Measurements from ENCODE around the gene GARIN5B.

GARIN5B gene

DNA sequence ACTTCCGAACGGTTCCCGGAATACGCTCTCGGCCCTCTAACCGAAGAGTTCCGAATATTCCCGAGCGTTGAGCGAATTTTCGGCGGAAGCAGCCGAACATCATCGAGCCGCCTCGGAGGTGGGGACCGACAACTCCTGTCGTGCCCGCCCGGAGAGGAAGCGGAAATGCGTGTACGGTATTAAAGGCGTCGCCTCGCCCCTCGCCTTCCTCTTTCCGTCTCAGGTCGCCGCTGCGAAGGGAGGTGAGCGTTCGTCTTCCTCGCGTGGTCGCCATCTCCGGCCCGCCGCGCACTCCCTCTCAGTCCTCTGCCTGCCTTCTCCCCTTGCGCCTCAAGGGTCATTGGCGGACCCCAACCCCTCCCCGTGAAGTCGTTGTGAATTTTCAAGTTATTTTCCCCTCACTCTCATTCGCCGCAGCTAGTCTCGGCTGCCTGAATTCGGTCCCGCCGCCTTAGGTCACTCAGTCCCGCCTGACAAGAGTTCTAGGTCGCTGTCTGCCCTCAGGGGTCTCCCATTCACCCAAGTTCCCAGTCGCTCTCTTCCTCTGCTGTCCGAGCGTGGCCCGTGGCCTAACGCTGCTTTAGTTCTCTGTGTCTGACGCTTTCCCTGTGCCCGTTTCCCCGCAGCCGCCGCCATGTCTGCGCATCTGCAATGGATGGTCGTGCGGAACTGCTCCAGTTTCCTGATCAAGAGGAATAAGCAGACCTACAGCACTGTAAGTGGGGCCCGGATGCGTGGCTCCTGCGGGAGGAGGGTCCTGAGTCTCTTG, 22.8 kb upstream of the GARIN5B start, which contains the start of gene RPL28:
Gene RPL28, plus strand, starts transcription at position 209 of the 769 bp plus-strand sequence. Its CDS starts 426 bp downstream, at position 635.
- Histone ChIP-seq H3K36me3 (ENCODE audit: control insufficient read depth, low read depth, low read length) (peaks cover 29% of the 10 kb centered on the region), H3K27me3 (ENCODE audit: control insufficient read depth, insufficient read depth, low read length) (peaks cover 16% of the 10 kb centered on the region), H3K9me3 (ENCODE audit: control insufficient read depth, low read depth, low read length) (no peaks in the 10 kb centered on the region), H3K4me3 (ENCODE audit: low read length) (peak within 1 kb of the TSS; percentile 97), H3K27ac (ENCODE audit: low read length) (peak within 1 kb of the TSS; percentile 70), H3K4me1 (ENCODE audit: control insufficient read depth, low read depth, low read length) (peaks cover 14% of the 10 kb centered on the region), H3K9ac (ENCODE audit: low read length) (peak within 1 kb of the TSS; percentile 86)

DNA sequence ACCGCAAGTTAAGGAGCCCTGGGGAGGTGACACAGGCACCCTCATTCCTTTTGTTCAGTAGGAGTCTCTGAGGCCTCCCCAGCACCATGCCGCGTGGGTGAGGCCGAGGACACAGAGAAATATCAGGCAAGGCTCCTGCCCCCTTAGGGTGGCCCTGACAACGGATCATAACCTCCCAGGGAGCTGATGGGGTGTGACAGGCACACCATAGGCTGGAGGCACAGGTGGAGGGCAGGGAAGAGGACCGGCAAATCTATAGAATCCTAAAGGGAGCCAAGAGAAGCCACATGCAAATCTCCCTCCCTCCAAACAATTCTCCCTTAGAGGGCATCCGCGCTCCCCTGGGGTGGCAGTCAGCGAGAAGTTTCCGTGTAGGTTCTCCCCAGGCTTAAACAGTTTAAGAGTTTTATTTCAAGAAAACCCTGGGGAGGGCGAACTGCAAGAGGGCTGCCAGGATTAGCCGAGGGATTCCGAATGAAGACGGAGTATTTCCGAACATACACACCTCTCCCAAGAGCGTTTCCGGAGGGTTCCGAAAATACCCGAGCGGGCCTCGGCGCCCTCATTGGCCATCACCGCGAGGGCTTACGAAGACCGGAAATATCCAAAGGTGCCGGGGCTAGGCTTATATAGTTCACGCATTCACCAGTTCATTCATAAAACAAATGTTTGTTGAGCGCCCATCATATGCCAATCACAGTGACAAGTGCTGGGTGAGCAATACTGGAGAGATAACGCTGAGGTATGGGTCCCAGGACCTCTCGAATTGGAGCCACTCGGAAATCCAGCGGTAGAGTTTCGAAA, 22.1 kb upstream of the GARIN5B start:
- Histone ChIP-seq H3K27ac (ENCODE audit: low read length) (peak overlapping the region; percentile 70), H3K9me3 (ENCODE audit: control insufficient read depth, low read depth, low read length) (no peaks in the 10 kb centered on the region), H3K36me3 (ENCODE audit: control insufficient read depth, low read depth, low read length) (peaks cover 29% of the 10 kb centered on the region), H3K4me3 (ENCODE audit: low read length) (peak overlapping the region; percentile 97), H3K27me3 (ENCODE audit: control insufficient read depth, insufficient read depth, low read length) (peaks cover 16% of the 10 kb centered on the region), H3K4me1 (ENCODE audit: control insufficient read depth, low read depth, low read length) (peaks cover 14% of the 10 kb centered on the region), H3K9ac (ENCODE audit: low read length) (peak overlapping the region; percentile 86)

DNA sequence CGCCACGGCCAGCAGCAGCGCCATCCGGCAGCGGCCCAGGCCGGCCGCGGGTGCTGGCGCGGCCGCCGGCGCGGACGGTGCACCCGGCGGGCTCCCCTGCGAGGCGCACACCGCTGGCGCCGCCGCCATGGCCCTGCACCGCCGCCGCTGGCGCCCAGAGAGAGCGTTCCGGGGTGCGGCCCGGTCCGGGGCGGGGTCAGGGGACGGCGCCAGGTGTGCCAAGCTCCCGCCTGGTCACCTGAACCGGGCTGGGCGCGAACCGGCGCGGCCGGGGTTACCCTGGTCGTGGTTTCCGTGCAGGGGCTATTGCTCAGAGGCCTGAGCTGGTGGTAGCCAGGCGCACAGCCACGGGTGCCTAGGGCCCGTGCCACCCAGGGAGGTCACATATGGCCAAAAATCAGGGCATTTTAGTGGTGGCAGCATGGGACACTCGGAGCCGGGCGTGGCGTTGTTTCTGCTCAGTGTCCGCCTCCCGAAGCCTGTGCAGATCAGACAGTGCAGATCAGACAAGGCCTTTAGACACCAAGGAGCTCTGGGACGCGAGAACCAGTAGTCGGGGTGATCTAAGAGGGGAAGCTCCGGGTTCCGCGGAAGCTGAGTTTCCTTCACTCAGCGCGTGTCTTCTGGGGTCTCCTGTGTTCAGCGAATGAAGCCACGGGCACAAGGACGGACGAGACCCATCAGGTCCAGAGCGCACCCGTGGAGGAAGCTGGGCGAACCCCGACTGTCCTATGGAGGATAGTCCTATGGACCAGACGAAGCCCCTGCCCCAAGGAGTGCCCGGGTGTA, 21.3 kb upstream of the GARIN5B start, which contains the start of gene TMEM238:
Gene TMEM238, minus strand, starts transcription at position 162 of the 789 bp plus-strand sequence. Its CDS starts 33 bp downstream, at position 129.
- H3K4me3 ChIP-seq (ENCODE audit: low read length): peak within 1 kb of the TSS; percentile 97
- H3K36me3 ChIP-seq (ENCODE audit: control insufficient read depth, low read depth, low read length): peaks cover 28% of the 10 kb centered on the region
- H3K27me3 ChIP-seq (ENCODE audit: control insufficient read depth, insufficient read depth, low read length): peaks cover 17% of the 10 kb centered on the region
- no peaks in the 10 kb centered on the region for H3K9me3 ChIP-seq (ENCODE audit: control insufficient read depth, low read depth, low read length)
- H3K4me1 ChIP-seq (ENCODE audit: control insufficient read depth, low read depth, low read length): peaks cover 14% of the 10 kb centered on the region
- no peak within 1 kb of the TSS for H3K27ac ChIP-seq (ENCODE audit: low read length)
- H3K9ac ChIP-seq (ENCODE audit: low read length): peak within 1 kb of the TSS; percentile 86

DNA sequence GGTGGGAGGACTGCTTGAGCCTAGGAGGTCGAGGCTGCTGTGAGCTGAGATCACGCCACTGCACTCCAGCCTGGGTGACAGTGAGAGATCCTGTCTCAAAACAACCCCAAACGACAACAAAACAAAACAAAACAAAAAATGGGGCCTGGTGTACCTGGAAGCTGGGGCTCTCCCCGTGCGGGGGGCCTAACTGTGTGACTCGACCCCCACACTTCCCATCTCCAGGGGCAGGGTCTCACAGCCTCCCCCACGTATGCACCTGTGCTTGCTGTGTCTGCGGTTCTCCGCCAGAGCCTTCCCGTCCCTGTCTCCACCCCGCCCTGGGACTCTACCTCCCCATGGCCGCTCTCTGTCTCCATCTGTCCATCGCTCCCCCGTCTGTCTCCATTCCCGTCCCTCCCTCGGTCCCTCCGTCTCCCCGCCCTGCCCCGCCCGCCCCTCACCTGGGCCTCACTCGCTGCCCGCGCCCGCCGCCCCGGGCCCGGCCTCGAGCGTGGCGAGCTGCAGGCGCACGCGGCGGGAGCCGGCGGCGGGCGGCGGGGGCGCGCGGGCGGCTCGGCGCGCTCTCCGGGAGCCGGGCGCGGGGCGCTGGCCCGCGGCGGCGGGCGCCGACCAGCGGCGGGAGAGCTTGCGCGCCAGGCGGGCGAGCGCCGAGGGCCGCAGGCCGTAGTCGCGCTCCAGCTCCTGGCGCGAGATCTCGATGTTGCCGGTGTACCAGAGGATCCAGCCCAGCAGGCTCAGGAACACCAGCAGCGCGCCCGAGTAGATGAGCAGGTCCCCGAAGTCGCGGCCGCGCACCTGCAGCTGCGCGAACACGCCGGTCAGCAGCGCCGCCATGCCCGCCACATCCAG, 20.4 kb upstream of the GARIN5B start:
- H3K27me3 ChIP-seq (ENCODE audit: control insufficient read depth, insufficient read depth, low read length): peaks cover 25% of the 10 kb centered on the region
- H3K4me3 ChIP-seq (ENCODE audit: low read length): peak overlapping the region; percentile 46
- H3K9ac ChIP-seq (ENCODE audit: low read length): peak overlapping the region; percentile 15
- no peaks in the 10 kb centered on the region for H3K9me3 ChIP-seq (ENCODE audit: control insufficient read depth, low read depth, low read length)
- peaks cover 19% of the 10 kb centered on the region for H3K36me3 ChIP-seq (ENCODE audit: control insufficient read depth, low read depth, low read length)
- H3K27ac ChIP-seq (ENCODE audit: low read length): no peak overlapping the region
- H3K4me1 ChIP-seq (ENCODE audit: control insufficient read depth, low read depth, low read length): peaks cover 14% of the 10 kb centered on the region

DNA sequence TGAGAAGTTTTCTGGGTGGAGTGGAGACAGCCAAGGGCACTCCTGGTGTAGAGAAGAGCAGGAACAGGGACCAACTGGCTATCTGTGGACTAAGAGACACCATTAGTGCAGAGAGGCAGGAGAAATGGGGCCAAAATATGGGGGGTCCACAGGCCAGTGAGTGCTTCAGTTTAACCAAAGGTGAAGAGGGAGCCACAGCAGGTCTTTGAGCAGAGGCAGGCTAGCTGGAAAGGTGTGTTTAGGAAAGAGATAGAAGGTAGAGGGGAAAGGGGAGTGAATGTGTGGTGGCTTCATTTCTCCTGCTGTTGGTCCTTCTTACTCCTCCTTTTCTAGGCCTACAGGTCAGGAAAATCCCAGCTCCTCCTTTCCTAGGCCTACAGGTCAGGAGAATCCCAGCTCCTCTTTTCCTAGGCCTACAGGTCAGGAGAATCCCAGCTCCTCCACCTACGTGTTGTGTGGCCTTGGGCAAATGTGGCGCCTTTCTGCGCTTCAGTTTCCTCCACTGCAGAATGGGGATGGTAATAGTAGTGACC, 19.5 kb upstream of the GARIN5B start:
- peaks cover 10% of the 10 kb centered on the region for H3K36me3 ChIP-seq (ENCODE audit: control insufficient read depth, low read depth, low read length)
- no peak overlapping the region for H3K4me3 ChIP-seq (ENCODE audit: low read length)
- no peak overlapping the region for H3K27ac ChIP-seq (ENCODE audit: low read length)
- H3K9me3 ChIP-seq (ENCODE audit: control insufficient read depth, low read depth, low read length): no peaks in the 10 kb centered on the region
- peaks cover 19% of the 10 kb centered on the region for H3K4me1 ChIP-seq (ENCODE audit: control insufficient read depth, low read depth, low read length)
- peaks cover 34% of the 10 kb centered on the region for H3K27me3 ChIP-seq (ENCODE audit: control insufficient read depth, insufficient read depth, low read length)
- no peak overlapping the region for H3K9ac ChIP-seq (ENCODE audit: low read length)

DNA sequence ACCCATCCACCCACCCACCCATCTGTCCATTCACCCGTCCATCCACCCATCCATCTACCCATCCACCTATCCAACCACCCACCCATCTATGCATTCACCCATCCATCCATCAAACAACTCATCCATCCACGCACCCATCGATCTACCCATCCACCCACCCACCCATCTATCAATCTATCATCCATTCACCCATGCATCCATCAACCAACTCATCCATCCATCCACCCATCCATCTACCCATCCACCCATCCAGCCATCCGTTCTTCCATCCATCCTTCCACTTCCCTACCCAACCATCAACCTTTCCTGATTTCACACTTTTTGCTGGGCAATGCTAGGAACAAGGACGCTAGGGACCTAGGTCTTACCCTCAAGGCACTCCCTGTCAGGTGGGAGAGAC, 19.0 kb upstream of the GARIN5B start:
- no peak overlapping the region for H3K4me3 ChIP-seq (ENCODE audit: low read length)
- H3K27me3 ChIP-seq (ENCODE audit: control insufficient read depth, insufficient read depth, low read length): peaks cover 40% of the 10 kb centered on the region
- no peak overlapping the region for H3K27ac ChIP-seq (ENCODE audit: low read length)
- H3K36me3 ChIP-seq (ENCODE audit: control insufficient read depth, low read depth, low read length): peaks cover 4% of the 10 kb centered on the region
- no peak overlapping the region for H3K9ac ChIP-seq (ENCODE audit: low read length)
- H3K4me1 ChIP-seq (ENCODE audit: control insufficient read depth, low read depth, low read length): peaks cover 15% of the 10 kb centered on the region
- no peaks in the 10 kb centered on the region for H3K9me3 ChIP-seq (ENCODE audit: control insufficient read depth, low read depth, low read length)

DNA sequence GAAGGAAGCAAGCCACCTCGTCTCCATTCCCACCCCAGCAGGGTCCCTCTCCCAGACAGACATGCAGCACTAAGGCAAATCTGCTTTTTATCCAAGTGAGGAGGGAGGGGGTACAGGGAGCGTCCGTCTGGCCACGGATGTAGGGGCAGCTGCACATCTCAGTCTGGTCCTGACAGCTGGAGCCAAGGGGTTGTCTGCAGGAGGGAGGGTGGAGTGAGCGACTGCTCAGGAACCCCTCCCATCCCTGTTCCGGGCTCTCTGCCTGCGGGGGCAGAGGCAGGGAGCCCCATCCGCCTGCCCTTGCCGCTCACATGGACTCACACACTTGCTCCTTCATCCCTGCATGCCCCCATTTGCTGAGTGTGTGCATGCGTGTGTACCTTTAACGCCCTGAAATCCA, 16.1 kb upstream of the GARIN5B start:
- Histone ChIP-seq H3K9me3 (ENCODE audit: control insufficient read depth, low read depth, low read length) (no peaks in the 10 kb centered on the region), H3K27ac (ENCODE audit: low read length) (no peak overlapping the region), H3K9ac (ENCODE audit: low read length) (no peak overlapping the region), H3K4me3 (ENCODE audit: low read length) (no peak overlapping the region), H3K36me3 (ENCODE audit: control insufficient read depth, low read depth, low read length) (no peaks in the 10 kb centered on the region), H3K4me1 (ENCODE audit: control insufficient read depth, low read depth, low read length) (peaks cover 18% of the 10 kb centered on the region), H3K27me3 (ENCODE audit: control insufficient read depth, insufficient read depth, low read length) (peaks cover 42% of the 10 kb centered on the region)

DNA sequence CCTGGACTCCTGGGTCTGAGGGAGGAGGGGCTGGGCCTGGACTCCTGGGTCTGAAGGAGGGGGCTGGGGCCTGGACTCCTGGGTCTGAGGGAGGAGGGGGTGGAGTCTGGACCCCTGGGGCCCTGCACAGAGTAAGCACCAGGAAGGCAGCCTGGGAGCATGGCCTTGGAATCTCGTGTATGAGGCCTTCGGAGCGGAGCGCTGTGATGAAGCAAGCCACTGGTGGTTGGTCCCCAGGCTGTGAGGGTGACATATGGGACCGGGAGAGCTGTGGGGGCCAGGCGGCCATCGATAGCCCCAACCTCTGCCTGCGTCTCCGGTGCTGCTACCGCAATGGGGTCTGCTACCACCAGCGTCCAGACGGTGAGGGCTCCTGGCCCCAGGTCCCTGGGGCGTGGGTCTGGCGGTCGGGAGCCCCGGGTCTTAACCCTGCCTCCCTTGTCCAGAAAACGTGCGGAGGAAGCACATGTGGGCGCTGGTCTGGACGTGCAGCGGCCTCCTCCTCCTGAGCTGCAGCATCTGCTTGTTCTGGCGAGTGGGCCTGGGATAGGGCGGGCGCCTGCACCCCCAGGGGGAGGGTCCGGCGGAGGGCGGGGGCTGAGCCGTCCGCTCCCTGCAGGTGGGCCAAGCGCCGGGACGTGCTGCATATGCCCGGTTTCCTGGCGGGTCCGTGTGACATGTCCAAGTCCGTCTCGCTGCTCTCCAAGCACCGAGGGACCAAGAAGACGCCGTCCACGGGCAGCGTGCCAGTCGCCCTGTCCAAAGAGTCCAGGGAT, 14.5 kb upstream of the GARIN5B start:
- H3K36me3 ChIP-seq (ENCODE audit: control insufficient read depth, low read depth, low read length): no peaks in the 10 kb centered on the region
- H3K9ac ChIP-seq (ENCODE audit: low read length): no peak overlapping the region
- peak overlapping the region; percentile 49 for H3K4me3 ChIP-seq (ENCODE audit: low read length)
- H3K9me3 ChIP-seq (ENCODE audit: control insufficient read depth, low read depth, low read length): no peaks in the 10 kb centered on the region
- H3K4me1 ChIP-seq (ENCODE audit: control insufficient read depth, low read depth, low read length): peaks cover 25% of the 10 kb centered on the region
- peaks cover 40% of the 10 kb centered on the region for H3K27me3 ChIP-seq (ENCODE audit: control insufficient read depth, insufficient read depth, low read length)
- no peak overlapping the region for H3K27ac ChIP-seq (ENCODE audit: low read length)

DNA sequence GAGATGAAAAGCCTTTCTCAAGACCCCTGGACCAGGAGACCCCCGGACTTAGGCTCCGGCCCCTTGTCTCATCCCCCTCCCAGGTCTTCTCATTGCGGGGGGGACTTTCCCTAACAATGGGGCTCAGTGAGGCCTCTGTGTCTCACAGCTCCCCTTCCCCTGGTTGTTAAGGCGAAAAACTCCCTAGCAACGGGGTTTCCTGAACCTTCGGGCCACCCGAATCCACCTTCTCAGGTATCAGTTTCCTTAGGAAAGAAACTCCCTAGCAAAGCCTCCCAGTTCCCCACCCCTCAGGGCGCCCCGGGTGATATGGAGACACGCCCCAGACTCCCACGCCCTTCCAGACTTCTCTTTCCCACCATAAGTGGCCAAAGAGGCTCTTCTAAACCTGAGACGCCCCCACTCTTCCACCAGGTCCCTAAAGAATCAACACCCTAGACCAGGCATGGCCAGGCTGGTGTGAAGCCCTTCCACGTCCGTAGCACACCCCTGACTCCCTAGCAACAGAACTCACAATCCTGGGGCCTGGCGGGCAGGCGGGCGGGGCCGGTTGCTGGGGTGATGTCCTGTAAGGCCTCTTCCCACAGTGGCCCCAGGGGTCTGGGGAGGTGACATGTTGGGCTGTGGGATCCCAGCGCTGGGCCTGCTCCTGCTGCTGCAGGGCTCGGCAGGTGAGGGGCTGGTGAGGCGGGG, 13.3 kb upstream of the GARIN5B start, which contains the start of gene TMEM190:
Gene TMEM190, plus strand, starts transcription at position 586 of the 693 bp plus-strand sequence. Its CDS starts 28 bp downstream, at position 614.
- Histone ChIP-seq H3K27me3 (ENCODE audit: control insufficient read depth, insufficient read depth, low read length) (peaks cover 41% of the 10 kb centered on the region), H3K27ac (ENCODE audit: low read length) (no peak within 1 kb of the TSS), H3K36me3 (ENCODE audit: control insufficient read depth, low read depth, low read length) (no peaks in the 10 kb centered on the region), H3K4me3 (ENCODE audit: low read length) (peak within 1 kb of the TSS; percentile 49), H3K4me1 (ENCODE audit: control insufficient read depth, low read depth, low read length) (peaks cover 25% of the 10 kb centered on the region), H3K9ac (ENCODE audit: low read length) (peak within 1 kb of the TSS; percentile 2), H3K9me3 (ENCODE audit: control insufficient read depth, low read depth, low read length) (no peaks in the 10 kb centered on the region)
